DMS53 treated with DMSO at 0.1 percent for 48 hours (cell line): ENCODE results near the gene UBE2L6.

Source experiments
- DNase-seq: peaks from one replicate; lab custom pipeline; 2025; ENCODE audit not compliant: unreplicated experiment; lab: John Stamatoyannopoulos, UW

Gene UBE2L6

GRCh38 chr11:57567515-57568329 lies at the start of gene UBE2L6:
Gene UBE2L6, minus strand, starts transcription at chr11:57567672. Its CDS starts 61 bp downstream, at chr11:57567611.
- no peak for DNase-seq

GRCh38 chr11:57616595-57616994 lies 49.1 kb upstream of the UBE2L6 start:
- no peak for DNase-seq

- DNase-seq: no peak
Measured at GRCh38 chr11:57615308-57615707, 47.8 kb upstream of the UBE2L6 start.

GRCh38 chr11:57614234-57614772 lies 46.8 kb upstream of the UBE2L6 start:
- DNase-seq: no peak

- DNase-seq: no peak
Measured at GRCh38 chr11:57610170-57610569, 42.7 kb upstream of the UBE2L6 start.

- DNase-seq: no peak
Measured at GRCh38 chr11:57605028-57605420, 37.6 kb upstream of the UBE2L6 start.

GRCh38 chr11:57604296-57605027 lies 37.0 kb upstream of the UBE2L6 start:
- DNase-seq: no peak

GRCh38 chr11:57601297-57601696 lies 33.8 kb upstream of the UBE2L6 start:
- no peak for DNase-seq

GRCh38 chr11:57599381-57599780 lies 31.9 kb upstream of the UBE2L6 start:
- DNase-seq: no peak

- no peak for DNase-seq
Measured at GRCh38 chr11:57598831-57599155, 31.3 kb upstream of the UBE2L6 start.

GRCh38 chr11:57597916-57598830 lies 30.7 kb upstream of the UBE2L6 start:
- DNase-seq: no peak

- DNase-seq: no peak
Measured at GRCh38 chr11:57597461-57597915, 30.0 kb upstream of the UBE2L6 start, which contains the start of gene SERPING1. Gene SERPING1, plus strand, starts transcription at chr11:57597685. Its CDS starts 586 bp downstream, at chr11:57598271.

GRCh38 chr11:57596266-57596885 lies 28.9 kb upstream of the UBE2L6 start:
- DNase-seq: no peak

GRCh38 chr11:57588046-57588710 lies 20.7 kb upstream of the UBE2L6 start:
- no peak for DNase-seq

GRCh38 chr11:57586711-57587245 lies 19.3 kb upstream of the UBE2L6 start:
- DNase-seq: no peak

GRCh38 chr11:57585301-57585700 lies 17.8 kb upstream of the UBE2L6 start:
- no peak for DNase-seq

GRCh38 chr11:57584341-57584740 lies 16.9 kb upstream of the UBE2L6 start:
- no peak for DNase-seq

GRCh38 chr11:57574061-57574460 lies 6.6 kb upstream of the UBE2L6 start:
- no peak for DNase-seq

GRCh38 chr11:57571606-57572005 lies 4.1 kb upstream of the UBE2L6 start:
- no peak for DNase-seq

- no peak for DNase-seq
Measured at GRCh38 chr11:57568330-57568766, 876 bp upstream of the UBE2L6 start.
